Astrocyte (in vitro differentiated cells and primary cell): ENCODE measurements around the gene WDR27. TPM values are rescaled to one million over a fixed set of nuclear protein-coding genes. Genes with fewer than 3 reads are reported as not detected.
"Not testable (repeated sequence)": the region's sequence is repeated elsewhere in the genome, so short reads cannot be mapped to it uniquely, and the experiment has no call there.

ENCODE experiments used
- DNase-seq: peaks from one replicate; pipeline ENCODE4 v3.0.0-alpha.2; 2010; ENCODE audit warnings: low read depth
- FAIRE-seq: peaks from 2 replicates; lab custom pipeline; 2011; peaks lifted over from hg19 to GRCh38; lab: Jason Lieb, UNC
- H2AFZ ChIP-seq: 2 replicates; pipeline ENCODE4 v1.6.0; 2012; ENCODE audit warnings: low read depth, low read length, inconsistent platforms
- H3K27ac ChIP-seq: 2 replicates; pipeline ENCODE4 v1.5.1; 2011; ENCODE audit warnings: low read depth, low read length, inconsistent platforms
- H3K27me3 ChIP-seq: 2 replicates; pipeline ENCODE4 v1.6.0; 2011; ENCODE audit warnings: low read length, inconsistent platforms; ENCODE audit not compliant: insufficient read depth
- H3K36me3 ChIP-seq: 2 replicates; pipeline ENCODE4 v1.5.1; 2011; ENCODE audit warnings: low read length, inconsistent platforms; ENCODE audit not compliant: insufficient read depth
- H3K4me1 ChIP-seq: 2 replicates; pipeline ENCODE4 v1.5.1; 2011; ENCODE audit warnings: low read length, inconsistent platforms; ENCODE audit not compliant: insufficient read depth
- H3K4me2 ChIP-seq: 2 replicates; pipeline ENCODE4 v1.6.0; 2012; ENCODE audit warnings: low read length, inconsistent platforms
- H3K4me3 ChIP-seq: 2 replicates; pipeline ENCODE4 v1.5.1; 2011; ENCODE audit warnings: low read depth, mild to moderate bottlenecking, low read length, inconsistent platforms; ENCODE audit not compliant: insufficient read depth
- H3K79me2 ChIP-seq: 2 replicates; pipeline ENCODE4 v1.6.0; 2012; ENCODE audit warnings: mild to moderate bottlenecking, low read length, inconsistent platforms; ENCODE audit not compliant: insufficient read depth
- H3K9ac ChIP-seq: 2 replicates; pipeline ENCODE4 v1.6.0; 2012; ENCODE audit warnings: mild to moderate bottlenecking, low read length, inconsistent platforms
- H3K9me3 ChIP-seq: 2 replicates; pipeline ENCODE4 v1.5.1; 2012; ENCODE audit warnings: low read depth, mild to moderate bottlenecking, low read length, inconsistent platforms; ENCODE audit not compliant: insufficient read depth
- H4K20me1 ChIP-seq: 2 replicates; pipeline ENCODE4 v1.6.0; 2012; ENCODE audit warnings: low read length, inconsistent platforms; ENCODE audit not compliant: insufficient read depth
- H3K27ac Mint-ChIP-seq: one replicate; pipeline ENCODE4 v1.8.0; 2021; ENCODE audit warnings: mild to moderate bottlenecking, mixed read lengths; ENCODE audit not compliant: unreplicated experiment
- H3K27me3 Mint-ChIP-seq: one replicate; pipeline ENCODE4 v1.8.0; 2021; ENCODE audit warnings: low read depth, mixed read lengths; ENCODE audit not compliant: unreplicated experiment
- H3K36me3 Mint-ChIP-seq: one replicate; pipeline ENCODE4 v1.8.0; 2021; ENCODE audit warnings: low read depth, mixed read lengths; ENCODE audit not compliant: unreplicated experiment
- H3K4me1 Mint-ChIP-seq: one replicate; pipeline ENCODE4 v1.8.0; 2021; ENCODE audit warnings: low read depth, mixed read lengths; ENCODE audit not compliant: unreplicated experiment
- H3K4me3 Mint-ChIP-seq: one replicate; pipeline ENCODE4 v1.8.0; 2021; ENCODE audit warnings: mild to moderate bottlenecking, moderate library complexity, mixed read lengths; ENCODE audit not compliant: unreplicated experiment
- H3K9me3 Mint-ChIP-seq: one replicate; pipeline ENCODE4 v1.8.0; 2021; ENCODE audit warnings: mild to moderate bottlenecking, mixed read lengths; ENCODE audit not compliant: unreplicated experiment
- EZH2 ChIP-seq: IDR thresholded peaks from 2 replicates; pipeline ENCODE4 v1.6.1; 2012; ENCODE audit warnings: mild to moderate bottlenecking, low read length, inconsistent platforms; ENCODE audit not compliant: insufficient read depth
- total RNA-seq: library from RNA; stranded (reverse); gene quantifications from 2 replicates; pipeline ENCODE4 v1.2.1, GENCODE V29; 2021
- TF ChIP-seq, protein P1 (sequence below): IDR thresholded peaks from 2 replicates; pipeline ENCODE4 v1.5.1; 2011; ENCODE audit warnings: low read depth, mild to moderate bottlenecking, inconsistent platforms, low read length, moderate library complexity; ENCODE audit not compliant: insufficient read depth

Gene WDR27
- total RNA-seq, 1 donor from 2014 or later, result 31.2 TPM

DNA sequence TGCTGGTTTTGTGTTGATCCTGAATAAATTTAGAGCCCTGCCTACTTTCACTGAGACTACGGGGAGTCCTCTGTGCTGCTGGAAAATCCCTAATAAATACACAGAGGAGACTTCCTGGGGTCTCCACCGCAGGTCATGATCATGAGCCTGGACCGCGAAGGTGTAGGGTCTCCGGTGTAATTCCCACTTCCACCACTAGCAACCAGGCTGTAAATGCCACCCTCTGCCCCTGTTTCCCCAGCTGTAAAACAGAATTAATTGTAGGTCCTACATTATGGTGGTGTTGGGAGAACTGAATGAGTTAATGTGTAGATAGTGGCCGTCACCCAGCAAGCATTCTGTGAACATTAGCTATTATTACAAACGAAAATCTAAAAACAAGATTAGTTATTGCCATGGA lies 256.6 kb downstream of the WDR27 start:
- DNase-seq, result no peak
- peaks cover 4% of the 10 kb centered on the region for H3K9me3 Mint-ChIP-seq
- H3K27ac ChIP-seq, result no peak overlapping the region
- H3K9me3 ChIP-seq, result no peaks in the 10 kb centered on the region
- no peaks in the 10 kb centered on the region for H3K79me2 ChIP-seq
- FAIRE-seq, result no peak
- H3K4me1 ChIP-seq, result peaks cover 3% of the 10 kb centered on the region
- H4K20me1 ChIP-seq, result no peaks in the 10 kb centered on the region
- no peaks in the 10 kb centered on the region for H3K36me3 Mint-ChIP-seq
- no peaks in the 10 kb centered on the region for H3K36me3 ChIP-seq
- no peaks in the 10 kb centered on the region for H3K27me3 Mint-ChIP-seq
- TF ChIP-seq, protein P1, sequence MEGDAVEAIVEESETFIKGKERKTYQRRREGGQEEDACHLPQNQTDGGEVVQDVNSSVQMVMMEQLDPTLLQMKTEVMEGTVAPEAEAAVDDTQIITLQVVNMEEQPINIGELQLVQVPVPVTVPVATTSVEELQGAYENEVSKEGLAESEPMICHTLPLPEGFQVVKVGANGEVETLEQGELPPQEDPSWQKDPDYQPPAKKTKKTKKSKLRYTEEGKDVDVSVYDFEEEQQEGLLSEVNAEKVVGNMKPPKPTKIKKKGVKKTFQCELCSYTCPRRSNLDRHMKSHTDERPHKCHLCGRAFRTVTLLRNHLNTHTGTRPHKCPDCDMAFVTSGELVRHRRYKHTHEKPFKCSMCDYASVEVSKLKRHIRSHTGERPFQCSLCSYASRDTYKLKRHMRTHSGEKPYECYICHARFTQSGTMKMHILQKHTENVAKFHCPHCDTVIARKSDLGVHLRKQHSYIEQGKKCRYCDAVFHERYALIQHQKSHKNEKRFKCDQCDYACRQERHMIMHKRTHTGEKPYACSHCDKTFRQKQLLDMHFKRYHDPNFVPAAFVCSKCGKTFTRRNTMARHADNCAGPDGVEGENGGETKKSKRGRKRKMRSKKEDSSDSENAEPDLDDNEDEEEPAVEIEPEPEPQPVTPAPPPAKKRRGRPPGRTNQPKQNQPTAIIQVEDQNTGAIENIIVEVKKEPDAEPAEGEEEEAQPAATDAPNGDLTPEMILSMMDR, result no peak
- no peak for TF ChIP-seq EZH2
- H3K4me3 Mint-ChIP-seq, result no peak overlapping the region
- no peak overlapping the region for H2AFZ ChIP-seq
- no peak overlapping the region for H3K4me3 ChIP-seq
- H3K4me2 ChIP-seq, result no peak overlapping the region
- H3K27me3 ChIP-seq, result no peaks in the 10 kb centered on the region
- H3K9ac ChIP-seq, result no peak overlapping the region
- peaks cover 2% of the 10 kb centered on the region for H3K4me1 Mint-ChIP-seq
- no peak overlapping the region for H3K27ac Mint-ChIP-seq

DNA sequence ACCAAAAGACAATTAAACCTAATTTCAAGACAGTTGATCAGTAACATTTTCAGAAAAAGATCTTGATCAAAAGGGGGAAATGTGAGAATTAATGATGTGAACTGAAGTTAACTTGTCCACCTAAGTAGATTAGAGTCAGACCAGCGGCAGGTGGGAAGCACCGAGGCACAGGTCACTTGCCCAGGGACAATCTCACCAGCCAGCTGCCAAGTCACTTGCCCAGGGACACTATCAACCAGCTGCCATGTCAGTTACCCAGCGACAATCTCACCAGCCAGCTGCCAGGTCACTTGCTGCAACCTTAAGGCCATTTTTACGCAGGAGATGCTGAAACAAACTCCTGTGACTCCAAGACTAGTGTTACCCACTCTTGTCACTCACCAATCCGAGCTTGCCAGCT lies 260.5 kb downstream of the WDR27 start:
- no peaks in the 10 kb centered on the region for H3K27me3 Mint-ChIP-seq
- no peak overlapping the region for H3K4me3 Mint-ChIP-seq
- Histone ChIP-seq H4K20me1 (no peaks in the 10 kb centered on the region), H3K9ac (no peak overlapping the region), H3K27me3 (no peaks in the 10 kb centered on the region), H2AFZ (no peak overlapping the region), H3K4me2 (no peak overlapping the region), H3K9me3 (no peaks in the 10 kb centered on the region), H3K4me1 (no peaks in the 10 kb centered on the region), H3K4me3 (no peak overlapping the region), H3K27ac (no peak overlapping the region), H3K36me3 (no peaks in the 10 kb centered on the region), H3K79me2 (no peaks in the 10 kb centered on the region)
- H3K9me3 Mint-ChIP-seq, result peaks cover 4% of the 10 kb centered on the region
- no peak for FAIRE-seq
- H3K36me3 Mint-ChIP-seq, result no peaks in the 10 kb centered on the region
- no peak for DNase-seq
- H3K27ac Mint-ChIP-seq, result no peak overlapping the region
- TF ChIP-seq, protein P1, result no peak
- no peak for TF ChIP-seq EZH2
- peaks cover 2% of the 10 kb centered on the region for H3K4me1 Mint-ChIP-seq

DNA sequence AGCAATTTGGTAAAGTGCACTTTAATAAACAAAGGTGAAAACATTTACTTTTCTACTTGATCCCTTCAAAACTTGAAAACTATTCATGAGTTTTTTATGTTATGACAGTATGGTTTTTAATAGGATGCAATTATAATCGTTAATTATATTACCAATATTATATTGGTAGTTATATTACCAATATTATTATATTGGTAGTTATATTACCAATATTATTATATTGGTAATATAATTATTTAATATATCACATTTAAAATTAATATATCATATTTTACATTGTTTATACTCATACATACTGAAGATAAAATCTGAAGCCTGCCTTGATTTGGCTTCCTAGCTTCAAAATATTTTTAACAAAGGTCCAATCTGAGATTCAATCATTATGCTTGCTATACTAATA lies 262.1 kb downstream of the WDR27 start:
- Histone ChIP-seq H3K27ac (no peak overlapping the region), H2AFZ (no peak overlapping the region), H3K4me1 (no peaks in the 10 kb centered on the region), H3K9me3 (peaks cover 2% of the 10 kb centered on the region), H3K36me3 (no peaks in the 10 kb centered on the region), H3K79me2 (no peaks in the 10 kb centered on the region), H3K4me2 (no peak overlapping the region), H3K27me3 (no peaks in the 10 kb centered on the region), H4K20me1 (no peaks in the 10 kb centered on the region), H3K4me3 (no peak overlapping the region), H3K9ac (no peak overlapping the region)
- FAIRE-seq (no peak), DNase-seq (no peak)
- peaks cover 4% of the 10 kb centered on the region for H3K9me3 Mint-ChIP-seq
- H3K4me1 Mint-ChIP-seq, result peaks cover 2% of the 10 kb centered on the region
- H3K27ac Mint-ChIP-seq, result no peak overlapping the region
- TF ChIP-seq EZH2, result no peak
- TF ChIP-seq, protein P1, result no peak
- no peaks in the 10 kb centered on the region for H3K36me3 Mint-ChIP-seq
- no peaks in the 10 kb centered on the region for H3K27me3 Mint-ChIP-seq
- no peak overlapping the region for H3K4me3 Mint-ChIP-seq

DNA sequence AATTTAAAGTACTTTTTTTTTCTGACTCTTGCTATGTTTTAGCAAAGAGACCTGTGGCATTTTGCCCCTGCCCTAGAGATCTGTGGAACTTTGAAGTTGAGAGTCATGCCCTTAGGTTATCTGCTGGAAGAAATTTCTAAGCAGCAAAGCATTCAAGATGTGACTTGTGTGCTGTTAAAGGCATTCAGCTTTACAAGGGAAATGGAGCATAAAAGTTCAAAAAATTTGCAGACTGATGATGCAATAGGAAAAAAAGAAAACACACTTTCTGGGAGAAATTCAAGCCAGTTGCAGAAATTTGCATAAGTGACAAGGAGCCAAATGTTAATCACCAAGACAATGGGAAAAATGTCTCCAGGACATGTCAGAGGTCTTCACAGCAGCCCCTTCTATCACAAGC lies 267.3 kb downstream of the WDR27 start:
- not testable (repeated sequence) for H3K4me1 ChIP-seq, H3K9me3 ChIP-seq, H4K20me1 ChIP-seq, H3K9ac ChIP-seq, H3K36me3 Mint-ChIP-seq, DNase-seq, H3K4me3 ChIP-seq, H3K36me3 ChIP-seq, H3K4me1 Mint-ChIP-seq, H3K4me3 Mint-ChIP-seq, H3K79me2 ChIP-seq, H3K27me3 Mint-ChIP-seq, H3K27ac Mint-ChIP-seq, H3K27me3 ChIP-seq, H2AFZ ChIP-seq, FAIRE-seq, H3K4me2 ChIP-seq, H3K27ac ChIP-seq
- H3K9me3 Mint-ChIP-seq, result peaks cover 25% of the 10 kb centered on the region
